WTC11 (cell line): Measurements from ENCODE around the gene ZNF750. TPM values are rescaled to one million over a fixed set of nuclear protein-coding genes. Genes with fewer than 3 reads are reported as not detected.

Source experiments
- ATAC-seq: fragments of 200-7000 bp; cut with Tn5 transposase; 2 replicates; pipeline ENCODE4 v1.10.0; 2021; ENCODE audit warnings: mild to moderate bottlenecking, moderate library complexity
- CTCF ChIA-PET: fragments of 300-600 bp; sonication (Branson Sonifier 250); formaldehyde crosslinking; loops from one replicate; lab custom pipeline; 2021; ENCODE audit warnings: antibody characterized with exemption; lab: Charles Lee
- POLR2A ChIA-PET: fragments of 350-600 bp; sonication (Branson Sonifier 250); formaldehyde crosslinking; loops from one replicate; lab custom pipeline; 2021; ENCODE audit warnings: antibody characterized with exemption; lab: Charles Lee
- DNase-seq: peaks from one replicate; pipeline ENCODE4 v3.0.0; 2021; ENCODE audit warnings: low spot score
- H3K27ac Mint-ChIP-seq: 2 replicates; pipeline ENCODE4 v1.8.0; 2021; ENCODE audit warnings: mixed read lengths
- H3K27me3 Mint-ChIP-seq: 2 replicates; pipeline ENCODE4 v1.8.0; 2021; ENCODE audit warnings: low read depth, mild to moderate bottlenecking, moderate library complexity, mixed read lengths
- H3K36me3 Mint-ChIP-seq: 2 replicates; pipeline ENCODE4 v1.8.0; 2021; ENCODE audit warnings: mixed read lengths
- H3K4me1 Mint-ChIP-seq: 2 replicates; pipeline ENCODE4 v1.8.0; 2022; ENCODE audit warnings: mixed read lengths
- H3K4me3 Mint-ChIP-seq: 2 replicates; pipeline ENCODE4 v1.8.0; 2021; ENCODE audit warnings: mild to moderate bottlenecking, moderate library complexity, mixed read lengths
- H3K9me3 Mint-ChIP-seq: 2 replicates; pipeline ENCODE4 v1.8.0; 2021; ENCODE audit warnings: mixed read lengths
- AFF4 ChIP-seq: sonication (generic); formaldehyde crosslinking; IDR thresholded peaks from 2 replicates; pipeline ENCODE4 v1.8.1; 2023; ENCODE audit warnings: mild to moderate bottlenecking, missing genetic modification reagents, borderline replicate concordance
- CREM ChIP-seq: sonication (generic); formaldehyde crosslinking; IDR thresholded peaks from 2 replicates; pipeline ENCODE4 v1.8.1; 2022; ENCODE audit warnings: mild to moderate bottlenecking, missing genetic modification reagents, moderate library complexity
- EMX1 ChIP-seq: fragments of 250-450 bp; sonication (Bioruptor Pico); IDR thresholded peaks from 2 replicates; pipeline ENCODE4 v1.8.0; 2021; ENCODE audit warnings: mild to moderate bottlenecking
- PRDM15 ChIP-seq: sonication (generic); formaldehyde crosslinking; IDR thresholded peaks from 2 replicates; pipeline ENCODE4 v1.8.0; 2022; ENCODE audit warnings: missing genetic modification reagents
- PRRX2 ChIP-seq: fragments of 250-450 bp; sonication (Bioruptor Pico); IDR thresholded peaks from 2 replicates; pipeline ENCODE4 v1.8.0; 2021; ENCODE audit warnings: mild to moderate bottlenecking
- SMAD4 ChIP-seq: sonication (generic); formaldehyde crosslinking; IDR thresholded peaks from 2 replicates; pipeline ENCODE4 v1.8.0; 2022; ENCODE audit warnings: mild to moderate bottlenecking, missing genetic modification reagents
- STAT6 ChIP-seq: sonication (generic); formaldehyde crosslinking; conservative IDR thresholded peaks from 2 replicates; pipeline ENCODE4 v1.8.1; 2023; ENCODE audit warnings: mild to moderate bottlenecking, low read depth, missing genetic modification reagents, moderate library complexity
- TEAD4 ChIP-seq: sonication (generic); formaldehyde crosslinking; IDR thresholded peaks from 2 replicates; pipeline ENCODE4 v1.8.0; 2022; ENCODE audit warnings: mild to moderate bottlenecking, missing genetic modification reagents
- USF1 ChIP-seq: sonication (generic); formaldehyde crosslinking; IDR thresholded peaks from 2 replicates; pipeline ENCODE4 v1.8.0; 2022; ENCODE audit warnings: mild to moderate bottlenecking, missing genetic modification reagents
- ZNF423 ChIP-seq: fragments of 250-450 bp; sonication (Bioruptor Pico); IDR thresholded peaks from 2 replicates; pipeline ENCODE4 v2.1.2; 2022; ENCODE audit warnings: mild to moderate bottlenecking, moderate library complexity
- total RNA-seq: library from RNA; stranded (reverse); gene quantifications from 3 replicates; pipeline ENCODE4 v1.2.3, GENCODE V29; 2021

The ZNF750 gene
- total RNA-seq, 1 experiment from 2014 or later = 0.04 TPM

GRCh38 chr17:82780195-82780594 is 59.6 kb downstream of the ZNF750 start (continued):
- no peak for TF ChIP-seq USF1 (CRISPR knock-in tag)

- TF ChIP-seq CREM (CRISPR knock-in tag) = no peak
- no peak for TF ChIP-seq SMAD4
- TF ChIP-seq PRRX2 (CRISPR knock-in tag) = no peak
- TF ChIP-seq AFF4 = no peak
- no peak for TF ChIP-seq PRDM15
- no peak for TF ChIP-seq EMX1 (CRISPR knock-in tag)
- no peak for TF ChIP-seq STAT6 (CRISPR knock-in tag)
- no peak for TF ChIP-seq TEAD4 (CRISPR knock-in tag)
- TF ChIP-seq ZNF423 = no peak
- no peak for DNase-seq
- H3K36me3 Mint-ChIP-seq = peaks cover 48% of the 10 kb centered on the region
- H3K4me1 Mint-ChIP-seq = peaks cover 7% of the 10 kb centered on the region
- ChIA-PET CTCF (interaction anchor here (2.0 kb wide), 1 partner anchor 111 kb away, joined by 7 read pairs; no protein-coding TSS in a partner anchor), POLR2A (no interaction called here)
- no peaks in the 10 kb centered on the region for H3K9me3 Mint-ChIP-seq
- no peaks in the 10 kb centered on the region for H3K27me3 Mint-ChIP-seq
- no peak overlapping the region for H3K27ac Mint-ChIP-seq
- no peak overlapping the region for H3K4me3 Mint-ChIP-seq
- no peak for ATAC-seq
Observed at GRCh38 chr17:82779541-82779940, 60.3 kb downstream of the ZNF750 start.

Other genes starting within 250 kb of the ZNF750 start
- 87.1 to 96.5 TPM (median 89.1 TPM) in 3 replicates for gene WDR45B, start 191.6 kb downstream of the ZNF750 start, total RNA-seq
- gene RAB40B, start 141.3 kb downstream of the ZNF750 start, total RNA-seq = 2.7 to 4.4 TPM (median 3.1 TPM) in 3 replicates
- gene FN3KRP, start 123.3 kb downstream of the ZNF750 start, total RNA-seq = 19.7 to 24.4 TPM (median 23.2 TPM) in 3 replicates
- gene FN3K, start 104.4 kb downstream of the ZNF750 start, total RNA-seq = 19.3 to 23.6 TPM (median 21.2 TPM) in 3 replicates
- 170 to 176 TPM (median 173 TPM) in 3 replicates for gene TBCD, start 88.0 kb downstream of the ZNF750 start, total RNA-seq
- gene METRNL, start 239.6 kb upstream of the ZNF750 start, total RNA-seq = 27.7 to 29.3 TPM (median 28.1 TPM) in 3 replicates